Ishikawa (cell line): ENCODE measurements around the gene BANP.

Experiments
- CEBPB ChIP-seq: IDR thresholded peaks from 2 replicates; pipeline ENCODE4 v1.6.1; 2012
- CREB1 ChIP-seq: IDR thresholded peaks from 2 replicates; pipeline ENCODE4 v1.6.1; 2012; ENCODE audit warnings: low read depth
- EGR1 ChIP-seq: IDR thresholded peaks from 2 replicates; pipeline ENCODE4 v1.6.1; 2012
- EP300 ChIP-seq: IDR thresholded peaks from 2 replicates; pipeline ENCODE4 v1.6.1; 2012; ENCODE audit warnings: borderline replicate concordance
- FOXM1 ChIP-seq: IDR thresholded peaks from 2 replicates; pipeline ENCODE4 v1.6.1; 2012; ENCODE audit warnings: low read depth, borderline replicate concordance
- NFIC ChIP-seq: IDR thresholded peaks from 2 replicates; pipeline ENCODE4 v1.6.1; 2012
- RAD21 ChIP-seq: IDR thresholded peaks from 2 replicates; pipeline ENCODE4 v1.6.1; 2012; ENCODE audit warnings: low read depth
- TAF1 ChIP-seq: IDR thresholded peaks from 2 replicates; pipeline ENCODE4 v1.6.1; 2012; ENCODE audit warnings: low read depth, mild to moderate bottlenecking
- TCF12 ChIP-seq: IDR thresholded peaks from 2 replicates; pipeline ENCODE4 v1.6.1; 2012; ENCODE audit warnings: low read depth
- TEAD4 ChIP-seq: IDR thresholded peaks from 2 replicates; pipeline ENCODE4 v1.6.1; 2012
- YY1 ChIP-seq: IDR thresholded peaks from 2 replicates; pipeline ENCODE4 v1.6.1; 2012; ENCODE audit warnings: low read depth
- ZBTB7A ChIP-seq: IDR thresholded peaks from 2 replicates; pipeline ENCODE4 v1.6.1; 2012; ENCODE audit warnings: low read depth
- TF ChIP-seq, protein P1 (sequence below): IDR thresholded peaks from 2 replicates; pipeline ENCODE4 v1.6.1; 2012
- TF ChIP-seq, protein P2 (sequence below): IDR thresholded peaks from 2 replicates; pipeline ENCODE4 v1.6.1; 2012
- TF ChIP-seq, protein P3 (sequence below): IDR thresholded peaks from 2 replicates; pipeline ENCODE4 v1.6.1; 2012; ENCODE audit warnings: low read depth, mild to moderate bottlenecking

BANP gene

DNA sequence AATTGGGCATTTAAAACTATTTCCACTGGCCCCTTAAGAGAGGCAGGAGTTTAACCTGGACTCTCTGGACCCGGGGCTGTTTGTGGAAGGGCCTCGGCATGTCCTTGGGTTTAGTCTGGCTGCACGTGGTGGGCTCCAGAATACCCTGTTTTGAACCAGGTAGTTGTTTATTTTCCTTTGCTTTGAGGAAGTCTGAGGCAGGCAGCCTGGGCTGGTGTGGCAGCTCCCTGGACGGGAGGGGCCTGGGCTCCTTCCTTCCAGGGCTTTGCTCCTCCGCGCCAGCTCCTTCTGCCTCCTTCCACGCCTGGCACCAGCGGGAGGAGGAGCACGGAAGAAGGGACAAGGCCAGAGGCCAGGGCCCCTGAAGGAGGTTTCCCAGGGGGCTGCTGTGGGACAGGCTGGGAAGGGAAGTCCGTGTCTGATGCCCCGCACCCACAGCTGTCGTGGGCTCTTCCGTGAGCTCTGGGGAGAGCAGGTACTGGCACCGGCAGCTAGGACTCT is 15.5 kb downstream of the BANP start:
- TF ChIP-seq RAD21 (no peak), ZBTB7A (no peak), TAF1 (no peak), YY1 (no peak)
- TF ChIP-seq, protein P1, sequence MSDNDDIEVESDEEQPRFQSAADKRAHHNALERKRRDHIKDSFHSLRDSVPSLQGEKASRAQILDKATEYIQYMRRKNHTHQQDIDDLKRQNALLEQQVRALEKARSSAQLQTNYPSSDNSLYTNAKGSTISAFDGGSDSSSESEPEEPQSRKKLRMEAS = no peak
- TF ChIP-seq, protein P2, sequence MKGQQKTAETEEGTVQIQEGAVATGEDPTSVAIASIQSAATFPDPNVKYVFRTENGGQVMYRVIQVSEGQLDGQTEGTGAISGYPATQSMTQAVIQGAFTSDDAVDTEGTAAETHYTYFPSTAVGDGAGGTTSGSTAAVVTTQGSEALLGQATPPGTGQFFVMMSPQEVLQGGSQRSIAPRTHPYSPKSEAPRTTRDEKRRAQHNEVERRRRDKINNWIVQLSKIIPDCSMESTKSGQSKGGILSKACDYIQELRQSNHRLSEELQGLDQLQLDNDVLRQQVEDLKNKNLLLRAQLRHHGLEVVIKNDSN = no peak

DNA sequence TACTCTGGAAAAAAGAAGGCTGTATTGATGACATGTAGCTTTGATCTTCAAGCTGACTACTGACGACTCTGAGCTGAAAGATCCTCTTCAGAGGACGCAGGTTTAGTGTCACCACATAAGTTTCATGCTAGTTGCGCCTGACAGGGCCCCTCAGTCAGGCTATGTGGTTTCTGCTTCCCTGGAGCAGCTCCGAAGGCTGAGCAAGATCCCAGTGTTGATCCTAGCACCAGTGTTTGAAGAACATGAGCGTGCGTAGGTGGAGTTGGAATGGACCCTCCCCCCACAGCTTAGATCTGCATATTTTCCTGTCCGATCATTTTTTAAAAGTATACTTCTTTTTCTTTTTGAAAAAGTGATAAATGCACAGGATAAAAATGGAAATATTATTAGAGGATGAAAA is 17.3 kb downstream of the BANP start:
- no peak for TF ChIP-seq CEBPB
- TF ChIP-seq TEAD4 = no peak
- no peak for TF ChIP-seq RAD21
- no peak for TF ChIP-seq EP300
- no peak for TF ChIP-seq NFIC
- TF ChIP-seq, protein P1 = no peak
- TF ChIP-seq TAF1 = no peak
- TF ChIP-seq EGR1 = no peak
- TF ChIP-seq ZBTB7A = no peak
- TF ChIP-seq TCF12 = no peak
- TF ChIP-seq, protein P3, sequence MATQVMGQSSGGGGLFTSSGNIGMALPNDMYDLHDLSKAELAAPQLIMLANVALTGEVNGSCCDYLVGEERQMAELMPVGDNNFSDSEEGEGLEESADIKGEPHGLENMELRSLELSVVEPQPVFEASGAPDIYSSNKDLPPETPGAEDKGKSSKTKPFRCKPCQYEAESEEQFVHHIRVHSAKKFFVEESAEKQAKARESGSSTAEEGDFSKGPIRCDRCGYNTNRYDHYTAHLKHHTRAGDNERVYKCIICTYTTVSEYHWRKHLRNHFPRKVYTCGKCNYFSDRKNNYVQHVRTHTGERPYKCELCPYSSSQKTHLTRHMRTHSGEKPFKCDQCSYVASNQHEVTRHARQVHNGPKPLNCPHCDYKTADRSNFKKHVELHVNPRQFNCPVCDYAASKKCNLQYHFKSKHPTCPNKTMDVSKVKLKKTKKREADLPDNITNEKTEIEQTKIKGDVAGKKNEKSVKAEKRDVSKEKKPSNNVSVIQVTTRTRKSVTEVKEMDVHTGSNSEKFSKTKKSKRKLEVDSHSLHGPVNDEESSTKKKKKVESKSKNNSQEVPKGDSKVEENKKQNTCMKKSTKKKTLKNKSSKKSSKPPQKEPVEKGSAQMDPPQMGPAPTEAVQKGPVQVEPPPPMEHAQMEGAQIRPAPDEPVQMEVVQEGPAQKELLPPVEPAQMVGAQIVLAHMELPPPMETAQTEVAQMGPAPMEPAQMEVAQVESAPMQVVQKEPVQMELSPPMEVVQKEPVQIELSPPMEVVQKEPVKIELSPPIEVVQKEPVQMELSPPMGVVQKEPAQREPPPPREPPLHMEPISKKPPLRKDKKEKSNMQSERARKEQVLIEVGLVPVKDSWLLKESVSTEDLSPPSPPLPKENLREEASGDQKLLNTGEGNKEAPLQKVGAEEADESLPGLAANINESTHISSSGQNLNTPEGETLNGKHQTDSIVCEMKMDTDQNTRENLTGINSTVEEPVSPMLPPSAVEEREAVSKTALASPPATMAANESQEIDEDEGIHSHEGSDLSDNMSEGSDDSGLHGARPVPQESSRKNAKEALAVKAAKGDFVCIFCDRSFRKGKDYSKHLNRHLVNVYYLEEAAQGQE = no peak
- TF ChIP-seq FOXM1 = no peak
- TF ChIP-seq YY1 = no peak
- TF ChIP-seq CREB1 = no peak
- TF ChIP-seq, protein P2 = no peak

DNA sequence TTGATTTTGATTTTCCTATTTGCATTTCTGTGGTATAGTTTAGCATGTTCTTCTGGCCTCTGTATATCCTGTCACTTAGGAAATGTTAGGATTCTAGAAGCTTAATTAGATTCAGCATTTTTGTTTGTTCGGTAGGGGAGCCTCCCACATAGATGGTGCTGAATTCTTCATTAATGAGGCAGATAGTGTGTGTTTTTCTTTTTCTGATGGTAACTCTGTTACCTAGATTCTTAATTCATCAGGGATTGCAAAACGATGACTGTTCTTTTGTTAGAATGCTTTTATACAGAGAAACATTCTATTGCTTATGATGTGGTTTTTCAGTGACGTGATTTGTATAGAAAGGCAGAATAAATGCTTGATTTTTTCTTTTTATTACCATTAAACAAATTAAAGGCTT is 19.0 kb downstream of the BANP start:
- no peak for TF ChIP-seq YY1
- TF ChIP-seq, protein P2 = no peak
- no peak for TF ChIP-seq NFIC
- no peak for TF ChIP-seq FOXM1
- TF ChIP-seq CREB1 = no peak
- TF ChIP-seq CEBPB = no peak
- TF ChIP-seq, protein P3 = no peak

DNA sequence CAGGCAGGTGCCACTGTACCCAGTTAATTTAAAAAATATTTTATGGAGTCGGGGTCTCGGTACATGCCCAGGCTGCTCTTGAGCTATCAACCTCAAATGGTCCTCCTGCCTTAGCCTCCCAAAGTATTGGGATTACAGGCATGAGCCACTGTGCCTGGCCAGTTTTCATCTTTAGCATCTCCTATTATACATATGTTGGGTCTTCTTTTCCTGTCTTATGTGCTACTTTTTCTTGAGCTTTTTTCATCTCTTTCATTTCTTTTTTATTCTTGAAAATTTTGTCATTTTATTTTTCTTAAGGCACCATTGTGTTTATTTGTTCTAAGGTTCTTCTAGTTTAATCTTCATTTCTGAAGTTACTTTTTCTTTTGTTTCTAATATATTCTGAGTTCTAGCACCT is 20.7 kb downstream of the BANP start:
- no peak for TF ChIP-seq TEAD4
- TF ChIP-seq TCF12 = no peak
- no peak for TF ChIP-seq FOXM1
- no peak for TF ChIP-seq YY1
- TF ChIP-seq, protein P3 = no peak
- TF ChIP-seq NFIC = no peak
- TF ChIP-seq CEBPB = no peak
- TF ChIP-seq EGR1 = no peak
- no peak for TF ChIP-seq EP300
- no peak for TF ChIP-seq ZBTB7A
- TF ChIP-seq, protein P2 = no peak
- no peak for TF ChIP-seq TAF1
- TF ChIP-seq, protein P1 = no peak
- no peak for TF ChIP-seq CREB1
- no peak for TF ChIP-seq RAD21
